Colonic mucosa (tissue), 4 donors: ENCODE data around the gene KREMEN2. TPM values are rescaled to one million over a fixed set of nuclear protein-coding genes. Genes with fewer than 3 reads are reported as not detected.
"Not testable (repeated sequence)": the region's sequence is repeated elsewhere in the genome, so short reads cannot be mapped to it uniquely, and the experiment has no call there.

Experiments used
- DNase-seq: peaks from one replicate; pipeline ENCODE4 v3.0.0-alpha.2; 2020
- H3K27ac ChIP-seq: fragments of 200-600 bp; one replicate; pipeline ENCODE4 v1.8.0; 2021
- H3K27me3 ChIP-seq: fragments of 200-600 bp; one replicate; pipeline ENCODE4 v1.8.0; 2021
- H3K36me3 ChIP-seq: fragments of 200-600 bp; one replicate; pipeline ENCODE4 v1.8.0; 2021
- H3K4me1 ChIP-seq: fragments of 200-600 bp; one replicate; pipeline ENCODE4 v1.8.0; 2021; ENCODE audit warnings: mild to moderate bottlenecking
- H3K4me3 ChIP-seq: fragments of 200-600 bp; one replicate; pipeline ENCODE4 v1.8.0; 2021
- H3K9ac ChIP-seq, 2 donors: one replicate each; pipeline ENCODE4 v1.7.0; 2013; ENCODE audit warnings: control low read depth in 2 of 2, low read depth in 2 of 2, low read length in 2 of 2
- H3K9me3 ChIP-seq: fragments of 200-600 bp; one replicate; pipeline ENCODE4 v1.8.0; 2021
- CTCF ChIP-seq: fragments of 200-600 bp; IDR thresholded peaks from one replicate; pipeline ENCODE4 v1.8.0; 2022; ENCODE audit warnings: antibody characterized with exemption, mild to moderate bottlenecking
- intact Hi-C: fragments of 100-400 bp; cut with DNase I; formaldehyde crosslinking; loops from one replicate; pipeline ENCODE4 v1.14.1; 2022
- total RNA-seq, 2 donors: library from RNA; stranded (reverse); fragmentation: NEBNext Ultra II Directional in 1 of 2; extraction: Animal tissue kit (Norgen Biotek cat#: 25700) in 1 of 2; gene quantifications; one replicate each; pipeline ENCODE4 v1.2.1, GENCODE V29; 2021
- donor health status: healthy.
- donor health status: DM: no; HTN: no; CAD: no.
- donor health status: DM: no; HTN: no; CAD: no.

Gene KREMEN2
- total RNA-seq, 2 donors from 2014 or later: 1.4 to 1.5 TPM

DNA sequence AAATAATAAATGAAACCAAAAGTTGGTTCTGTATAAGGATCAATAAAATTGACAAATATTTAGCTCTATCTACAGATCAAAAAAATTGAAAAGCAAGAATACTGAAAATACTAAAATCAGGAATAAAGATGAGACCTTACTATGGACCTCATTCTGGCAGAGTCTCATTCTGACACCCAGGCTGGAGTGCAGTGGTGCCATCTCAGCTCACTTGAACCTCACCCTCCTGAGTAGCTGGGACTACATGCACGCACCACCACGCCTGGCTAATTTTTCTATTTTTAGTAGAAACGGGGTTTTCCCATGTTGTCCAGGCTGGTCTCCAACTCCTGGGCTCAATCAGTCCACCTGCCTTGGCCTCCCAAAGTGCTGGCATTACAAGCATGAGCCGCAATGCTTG is 22.0 kb upstream of the KREMEN2 start:
- intact Hi-C loops: no loop called here
- peaks cover 10% of the 10 kb centered on the region for H3K36me3 ChIP-seq

GRCh38 chr16:2943716-2944115 is 20.4 kb upstream of the KREMEN2 start:
- H3K9me3 ChIP-seq, H3K9ac ChIP-seq, DNase-seq, H3K36me3 ChIP-seq, H3K27ac ChIP-seq, H3K4me1 ChIP-seq, H3K4me3 ChIP-seq, H3K27me3 ChIP-seq, intact Hi-C loops: not testable (repeated sequence)

More for the DNA sequence above, 22.0 kb upstream of the KREMEN2 start:
- Histone ChIP-seq H3K4me1 (no peaks in the 10 kb centered on the region), H3K9me3 (no peaks in the 10 kb centered on the region), H3K4me3 (no peak overlapping the region), H3K27me3 (no peaks in the 10 kb centered on the region), H3K9ac (no peak overlapping the region), H3K27ac (no peak overlapping the region)
- no peak for DNase-seq
- TF ChIP-seq CTCF: no peak

- intact Hi-C loops: no loop called here
- Histone ChIP-seq H3K36me3 (no peaks in the 10 kb centered on the region), H3K4me1 (no peaks in the 10 kb centered on the region), H3K9me3 (no peaks in the 10 kb centered on the region), H3K27ac (no peak overlapping the region), H3K9ac (no peak overlapping the region), H3K27me3 (no peaks in the 10 kb centered on the region), H3K4me3 (no peak overlapping the region)
- no peak for DNase-seq
- TF ChIP-seq CTCF: no peak
These were observed 17.4 kb upstream of the KREMEN2 start for GRCh38 chr16:2946649-2947048.

GRCh38 chr16:2948807-2949704 is 15.0 kb upstream of the KREMEN2 start:
- Histone ChIP-seq H3K4me1 (no peaks in the 10 kb centered on the region), H3K36me3 (no peaks in the 10 kb centered on the region), H3K9me3 (no peaks in the 10 kb centered on the region), H3K27ac (no peak overlapping the region), H3K4me3 (no peak overlapping the region), H3K27me3 (no peaks in the 10 kb centered on the region), H3K9ac (no peak overlapping the region)
- no peak for TF ChIP-seq CTCF
- no peak for DNase-seq
- intact Hi-C loops: no loop called here

- intact Hi-C loops: no loop called here
- H3K9ac ChIP-seq: no peak overlapping the region
- no peaks in the 10 kb centered on the region for H3K9me3 ChIP-seq
- H3K4me1 ChIP-seq: no peaks in the 10 kb centered on the region
- no peaks in the 10 kb centered on the region for H3K27me3 ChIP-seq
- TF ChIP-seq CTCF: no peak
- no peak for DNase-seq
- H3K4me3 ChIP-seq: no peak overlapping the region
- H3K36me3 ChIP-seq: no peaks in the 10 kb centered on the region
- no peak overlapping the region for H3K27ac ChIP-seq
These were observed 14.2 kb upstream of the KREMEN2 start for GRCh38 chr16:2949705-2950352.

DNA sequence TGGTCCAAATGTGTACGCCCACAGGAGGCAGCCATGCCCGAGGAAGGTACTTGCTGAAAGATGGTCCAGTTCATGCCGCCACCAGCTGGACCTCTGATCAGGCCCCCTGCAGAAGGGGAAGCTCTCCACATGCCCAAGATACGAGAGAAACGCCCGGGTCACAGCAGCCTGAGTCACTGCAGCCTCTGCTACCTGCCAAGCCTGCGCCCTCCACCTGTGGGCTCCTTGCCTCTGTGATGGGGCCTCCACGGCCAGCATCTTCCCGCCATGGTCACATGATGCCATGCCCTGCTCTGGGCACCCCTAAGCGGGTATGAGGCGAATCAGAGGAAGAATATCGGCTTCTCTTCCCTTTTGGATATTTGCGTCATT is 13.7 kb upstream of the KREMEN2 start:
- no peak overlapping the region for H3K27ac ChIP-seq
- no peaks in the 10 kb centered on the region for H3K36me3 ChIP-seq
- no peak overlapping the region for H3K4me3 ChIP-seq
- intact Hi-C loops: no loop called here
- no peaks in the 10 kb centered on the region for H3K27me3 ChIP-seq
- H3K4me1 ChIP-seq: peaks cover 3% of the 10 kb centered on the region
- H3K9ac ChIP-seq: no peak overlapping the region
- DNase-seq: no peak
- no peak for TF ChIP-seq CTCF
- H3K9me3 ChIP-seq: no peaks in the 10 kb centered on the region
